ENCODE data around the gene MTHFD2L.

DNA sequence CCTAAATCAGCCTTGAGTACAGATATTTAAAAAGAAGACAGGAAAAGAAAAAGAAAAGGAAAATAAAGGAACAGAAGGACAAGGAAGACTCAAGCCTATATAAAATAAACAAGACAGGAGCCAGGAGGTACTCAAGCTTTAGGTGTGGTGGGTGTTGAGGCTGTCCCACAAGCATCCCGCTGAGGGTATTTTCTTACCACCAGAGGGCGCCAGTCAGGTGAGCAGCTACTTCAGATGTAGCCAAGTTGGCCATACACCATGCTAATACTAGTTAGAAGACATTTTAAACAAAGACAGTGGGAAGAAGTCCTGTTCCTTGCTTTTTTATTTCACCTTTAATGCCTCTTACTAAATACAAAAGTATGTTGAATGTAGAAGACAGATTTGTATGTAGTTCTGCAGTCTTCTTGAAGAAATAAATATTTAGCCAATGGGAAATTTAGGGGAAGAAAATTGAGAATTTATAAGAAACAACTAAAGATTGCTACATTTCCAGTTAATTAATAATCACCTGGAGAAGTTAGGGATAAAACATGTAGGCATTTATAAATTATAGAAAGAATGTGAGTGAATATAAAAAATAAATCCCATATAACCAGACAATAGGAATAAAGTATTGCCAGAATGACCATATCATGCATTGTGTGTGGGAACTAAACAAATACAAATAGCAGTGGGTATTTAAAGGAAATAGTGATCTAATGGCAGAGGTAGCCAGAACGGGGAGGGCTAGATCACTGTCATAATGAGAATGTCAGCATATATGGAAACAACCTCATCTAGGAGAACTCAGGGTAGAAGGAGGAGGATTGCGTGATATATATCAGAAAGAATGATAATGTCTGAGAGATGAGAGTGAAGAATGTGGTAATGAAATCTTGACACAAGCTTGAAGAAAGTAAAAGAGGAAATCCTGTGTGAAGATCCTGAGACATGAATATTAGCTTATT, 71.0 kb downstream of the MTHFD2L start:
- TF ChIP-seq, protein P1, sequence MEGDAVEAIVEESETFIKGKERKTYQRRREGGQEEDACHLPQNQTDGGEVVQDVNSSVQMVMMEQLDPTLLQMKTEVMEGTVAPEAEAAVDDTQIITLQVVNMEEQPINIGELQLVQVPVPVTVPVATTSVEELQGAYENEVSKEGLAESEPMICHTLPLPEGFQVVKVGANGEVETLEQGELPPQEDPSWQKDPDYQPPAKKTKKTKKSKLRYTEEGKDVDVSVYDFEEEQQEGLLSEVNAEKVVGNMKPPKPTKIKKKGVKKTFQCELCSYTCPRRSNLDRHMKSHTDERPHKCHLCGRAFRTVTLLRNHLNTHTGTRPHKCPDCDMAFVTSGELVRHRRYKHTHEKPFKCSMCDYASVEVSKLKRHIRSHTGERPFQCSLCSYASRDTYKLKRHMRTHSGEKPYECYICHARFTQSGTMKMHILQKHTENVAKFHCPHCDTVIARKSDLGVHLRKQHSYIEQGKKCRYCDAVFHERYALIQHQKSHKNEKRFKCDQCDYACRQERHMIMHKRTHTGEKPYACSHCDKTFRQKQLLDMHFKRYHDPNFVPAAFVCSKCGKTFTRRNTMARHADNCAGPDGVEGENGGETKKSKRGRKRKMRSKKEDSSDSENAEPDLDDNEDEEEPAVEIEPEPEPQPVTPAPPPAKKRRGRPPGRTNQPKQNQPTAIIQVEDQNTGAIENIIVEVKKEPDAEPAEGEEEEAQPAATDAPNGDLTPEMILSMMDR (conservative IDR thresholded peaks at IDR 0.05; ENCODE audit: low read depth, low read length) = peak; percentile 99
- TF ChIP-seq EZH2 (IDR thresholded peaks at IDR 0.05; ENCODE audit: low read length, unreplicated experiment) = no peak
- no peak for TF ChIP-seq EZH2phosphoT487 (IDR thresholded peaks at IDR 0.05; ENCODE audit: borderline replicate concordance, low read length)

Data from PC-3 (cell line).